Duodenal mucosa (tissue), 2 donors: Measurements from ENCODE around the gene TMEM174.

Experiments
- H3K27ac ChIP-seq: one replicate; pipeline ENCODE4 v1.7.0; 2013; ENCODE audit warnings: low read depth, low read length
- H3K27me3 ChIP-seq, 2 donors: one replicate each; pipeline ENCODE4 v1.7.0; 2013; ENCODE audit warnings: low read length in 2 of 2, control low read depth in 1 of 2; ENCODE audit not compliant: insufficient read depth in 2 of 2, control insufficient read depth in 1 of 2
- H3K36me3 ChIP-seq, 2 donors: one replicate each; pipeline ENCODE4 v1.7.0; 2013; ENCODE audit warnings: low read length in 2 of 2, control low read depth in 1 of 2; ENCODE audit not compliant: insufficient read depth in 2 of 2, control insufficient read depth in 1 of 2
- H3K4me1 ChIP-seq, 2 donors: one replicate each; pipeline ENCODE4 v1.7.0; 2013; ENCODE audit warnings: low read length in 2 of 2, control low read depth in 1 of 2; ENCODE audit not compliant: insufficient read depth in 2 of 2, control insufficient read depth in 1 of 2
- H3K4me3 ChIP-seq, 2 donors: one replicate each; pipeline ENCODE4 v1.7.0; 2013; ENCODE audit warnings: low read length in 2 of 2, low read depth in 1 of 2
- H3K9ac ChIP-seq, 2 donors: one replicate each; pipeline ENCODE4 v1.7.0; 2013; ENCODE audit warnings: low read length in 2 of 2, low read depth in 1 of 2
- H3K9me3 ChIP-seq, 2 donors: one replicate each; pipeline ENCODE4 v1.7.0; 2013; ENCODE audit warnings: low read length in 2 of 2, control low read depth in 1 of 2; ENCODE audit not compliant: control insufficient read depth in 1 of 2

Gene TMEM174

DNA sequence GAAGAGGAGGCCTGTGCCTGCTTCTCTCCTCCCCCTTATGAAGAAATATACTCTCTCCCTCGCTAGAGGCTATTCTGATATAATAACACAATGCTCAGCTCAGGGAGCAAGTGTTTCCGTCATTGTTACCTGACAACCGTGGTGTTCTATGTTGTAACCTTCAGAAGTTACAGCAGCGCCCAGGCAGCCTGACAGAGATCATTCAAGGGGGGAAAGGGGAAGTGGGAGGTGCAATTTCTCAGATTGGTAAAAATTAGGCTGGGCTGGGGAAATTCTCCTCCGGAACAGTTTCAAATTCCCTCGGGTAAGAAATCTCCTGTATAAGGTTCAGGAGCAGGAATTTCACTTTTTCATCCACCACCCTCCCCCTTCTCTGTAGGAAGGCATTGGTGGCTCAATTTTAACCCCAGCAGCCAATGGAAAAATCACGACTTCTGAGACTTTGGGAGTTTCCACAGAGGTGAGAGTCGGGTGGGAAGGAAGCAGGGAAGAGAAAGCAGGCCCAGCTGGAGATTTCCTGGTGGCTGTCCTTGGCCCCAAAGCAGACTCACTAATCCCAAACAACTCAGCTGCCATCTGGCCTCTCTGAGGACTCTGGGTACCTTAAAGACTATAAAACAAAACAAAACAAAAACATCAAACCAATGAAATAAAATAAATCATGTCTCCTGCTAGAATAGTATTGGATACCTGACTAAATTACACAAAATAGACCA lies 1.3 kb downstream of the TMEM174 start:
- no peak overlapping the region for H3K4me3 ChIP-seq
- no peaks in the 10 kb centered on the region for H3K9me3 ChIP-seq
- no peaks in the 10 kb centered on the region for H3K4me1 ChIP-seq
- H3K27me3 ChIP-seq: peaks cover 0 to 5% of the 10 kb centered on the region in 2 donors
- no peak overlapping the region for H3K27ac ChIP-seq
- H3K9ac ChIP-seq: no peak overlapping the region
- no peaks in the 10 kb centered on the region for H3K36me3 ChIP-seq

DNA sequence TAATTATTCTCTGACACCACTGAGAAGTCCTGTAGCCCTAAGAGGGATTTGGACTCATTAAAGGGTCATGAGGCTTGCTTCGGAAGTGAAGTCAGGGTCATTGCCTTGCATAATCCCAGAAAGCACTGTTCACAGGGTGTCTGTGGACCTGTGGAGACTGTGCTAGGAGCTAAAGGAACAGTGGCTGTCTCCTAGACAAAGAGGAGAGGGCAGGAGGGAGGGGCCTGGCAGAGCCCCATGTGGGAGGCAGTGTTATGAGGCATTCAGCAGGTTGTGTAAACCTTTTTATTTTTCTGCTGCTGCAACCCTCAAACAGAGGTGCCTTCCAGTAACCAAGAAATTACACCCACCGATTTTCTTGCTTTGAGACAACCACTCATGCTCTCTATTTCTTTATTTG lies 3.3 kb downstream of the TMEM174 start:
- Histone ChIP-seq H3K36me3 (no peaks in the 10 kb centered on the region), H3K27me3 (peaks cover 0 to 5% of the 10 kb centered on the region in 2 donors), H3K4me1 (no peaks in the 10 kb centered on the region), H3K9ac (no peak overlapping the region), H3K9me3 (no peaks in the 10 kb centered on the region), H3K27ac (no peak overlapping the region), H3K4me3 (no peak overlapping the region)

DNA sequence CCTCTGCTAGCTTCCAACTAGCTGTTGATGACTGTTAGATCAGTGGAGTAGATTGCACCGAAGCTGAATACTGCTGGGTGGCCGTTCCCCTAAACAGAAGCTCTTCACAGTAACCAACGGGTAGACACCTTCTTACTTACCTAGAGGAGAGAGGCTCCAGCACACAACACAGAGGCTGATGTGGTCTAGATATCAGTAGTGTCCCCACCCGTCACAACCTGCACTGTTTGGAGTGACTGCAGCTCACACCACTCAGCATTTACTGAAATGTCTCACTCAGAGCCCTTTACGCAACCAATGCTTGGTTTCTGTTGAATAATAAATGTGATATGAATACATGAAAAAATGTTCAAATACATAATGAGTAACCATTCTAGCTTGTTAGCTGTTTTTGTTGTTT lies 5.3 kb downstream of the TMEM174 start:
- H3K27me3 ChIP-seq: peaks cover 0 to 5% of the 10 kb centered on the region in 2 donors
- peaks cover 0 to 13% of the 10 kb centered on the region in 2 donors for H3K4me1 ChIP-seq
- no peaks in the 10 kb centered on the region for H3K9me3 ChIP-seq
- no peak overlapping the region for H3K9ac ChIP-seq
- H3K36me3 ChIP-seq: no peaks in the 10 kb centered on the region
- H3K27ac ChIP-seq: no peak overlapping the region
- H3K4me3 ChIP-seq: no peak overlapping the region

DNA sequence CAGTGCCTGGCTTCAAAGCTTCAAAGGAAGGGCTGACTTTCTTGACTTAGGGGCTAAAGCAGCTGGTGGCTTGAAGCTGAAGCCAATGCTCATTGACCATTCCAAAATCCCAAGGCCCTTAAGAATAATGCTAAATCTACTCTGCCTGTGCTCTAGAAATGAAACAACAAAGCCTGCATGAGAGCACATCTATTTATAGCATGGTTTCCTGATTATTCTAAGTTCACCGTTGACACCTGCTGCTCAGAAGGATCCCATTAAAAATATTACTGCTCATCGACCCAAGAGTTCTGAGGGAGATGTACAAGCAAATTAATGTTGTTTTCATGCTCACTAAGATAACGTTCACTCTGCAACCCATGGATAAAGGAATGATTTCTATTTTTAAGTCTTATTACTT lies 6.7 kb downstream of the TMEM174 start:
- H3K9ac ChIP-seq: no peak overlapping the region
- H3K4me3 ChIP-seq: no peak overlapping the region
- H3K4me1 ChIP-seq: peaks cover 6 to 20% of the 10 kb centered on the region in 2 donors
- no peaks in the 10 kb centered on the region for H3K36me3 ChIP-seq
- peaks cover 0 to 5% of the 10 kb centered on the region in 2 donors for H3K27me3 ChIP-seq
- no peak overlapping the region for H3K27ac ChIP-seq
- peaks cover 0 to 3% of the 10 kb centered on the region in 2 donors for H3K9me3 ChIP-seq

DNA sequence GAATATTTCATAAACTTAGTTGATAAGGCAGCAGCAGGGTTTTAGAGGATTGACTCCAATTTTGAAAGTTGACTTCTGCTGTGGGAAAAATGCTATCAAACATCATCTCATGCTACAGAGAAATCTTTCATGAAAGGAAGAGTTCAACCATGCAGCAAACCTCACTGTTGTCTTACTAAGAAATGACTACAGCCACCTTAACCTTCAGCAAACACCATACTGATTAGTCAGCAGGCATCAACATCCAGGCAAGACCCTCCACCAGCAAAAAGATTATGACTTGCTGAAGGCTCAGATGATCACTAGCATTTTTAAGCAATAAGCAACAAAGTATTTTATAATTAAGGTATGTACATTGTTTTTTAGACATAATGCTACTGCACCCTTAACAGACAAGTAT lies 7.6 kb downstream of the TMEM174 start:
- Histone ChIP-seq H3K27me3 (peaks cover 0 to 5% of the 10 kb centered on the region in 2 donors), H3K27ac (no peak overlapping the region), H3K36me3 (no peaks in the 10 kb centered on the region), H3K4me3 (no peak overlapping the region), H3K4me1 (peaks cover 6 to 20% of the 10 kb centered on the region in 2 donors), H3K9me3 (peaks cover 0 to 3% of the 10 kb centered on the region in 2 donors), H3K9ac (no peak overlapping the region)

DNA sequence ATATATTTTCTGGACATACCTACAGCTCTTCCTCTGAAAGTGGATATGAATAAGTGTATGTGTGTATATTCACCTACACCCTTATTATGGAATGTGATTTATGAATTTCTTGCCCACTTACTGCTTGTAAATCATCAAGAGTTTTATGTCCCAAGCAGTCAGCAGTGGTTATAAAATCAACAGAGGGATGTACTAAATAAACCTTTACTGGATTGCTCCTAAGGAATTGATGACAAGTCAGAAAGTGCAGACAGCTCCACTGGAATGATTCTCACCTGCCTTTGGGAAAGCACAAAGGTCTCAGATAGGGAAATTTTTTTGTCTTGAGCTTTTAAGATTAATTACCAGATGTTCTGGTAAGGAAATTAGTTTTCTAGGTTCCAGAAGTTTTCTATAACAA lies 9.3 kb downstream of the TMEM174 start:
- Histone ChIP-seq H3K9ac (no peak overlapping the region), H3K4me1 (peaks cover 6 to 20% of the 10 kb centered on the region in 2 donors), H3K27me3 (peaks cover 0 to 5% of the 10 kb centered on the region in 2 donors), H3K27ac (no peak overlapping the region), H3K9me3 (peaks cover 0 to 3% of the 10 kb centered on the region in 2 donors), H3K36me3 (no peaks in the 10 kb centered on the region), H3K4me3 (no peak overlapping the region)

DNA sequence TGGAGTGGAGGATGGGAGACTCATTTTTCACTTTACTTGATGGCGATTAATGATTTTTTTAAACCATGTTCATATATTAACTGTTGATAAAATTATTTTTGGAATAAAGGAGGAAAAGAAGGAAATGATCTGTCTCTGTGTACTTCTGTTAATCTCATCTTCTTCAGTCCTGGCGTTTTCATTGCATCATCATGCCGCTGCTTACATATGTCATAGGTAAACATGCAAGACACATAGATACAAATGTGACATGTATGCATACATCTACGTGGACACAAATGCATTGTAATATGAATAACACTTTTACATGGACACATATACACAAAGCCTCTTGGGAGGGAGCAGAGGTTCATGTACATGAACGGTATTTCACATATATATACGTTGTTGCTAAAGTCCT lies 10.0 kb downstream of the TMEM174 start:
- Histone ChIP-seq H3K27ac (no peak overlapping the region), H3K4me3 (peak overlapping the region in 1 of 2 donors; percentile 46), H3K27me3 (peaks cover 0 to 5% of the 10 kb centered on the region in 2 donors), H3K9ac (no peak overlapping the region), H3K9me3 (peaks cover 0 to 3% of the 10 kb centered on the region in 2 donors), H3K36me3 (no peaks in the 10 kb centered on the region), H3K4me1 (peaks cover 6 to 20% of the 10 kb centered on the region in 2 donors)

DNA sequence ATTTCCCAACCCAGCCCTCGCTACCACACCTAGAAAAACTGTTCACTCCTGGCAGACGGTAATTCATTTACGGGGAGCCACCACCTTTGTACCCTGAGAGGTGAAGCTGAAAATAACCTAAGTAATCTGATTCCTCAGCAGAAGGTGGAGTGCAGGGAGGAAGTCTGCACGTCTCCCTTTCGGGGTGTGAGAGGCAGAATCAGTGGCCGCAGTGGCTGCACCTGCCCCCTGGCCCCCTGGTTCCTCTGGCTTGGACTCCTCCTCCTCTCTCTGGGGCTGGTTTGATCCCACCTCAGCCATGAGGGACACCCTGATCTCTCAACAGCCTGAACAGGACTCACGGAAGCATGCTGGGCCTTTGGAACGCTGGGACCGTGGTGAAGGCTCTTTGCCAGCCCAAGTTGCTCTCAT lies 10.5 kb downstream of the TMEM174 start:
- Histone ChIP-seq H3K4me3 (peak overlapping the region; percentile 40 to 66), H3K4me1 (peaks cover 6 to 20% of the 10 kb centered on the region in 2 donors), H3K27ac (peak overlapping the region; percentile 83), H3K27me3 (peaks cover 0 to 5% of the 10 kb centered on the region in 2 donors), H3K36me3 (no peaks in the 10 kb centered on the region), H3K9me3 (peaks cover 0 to 3% of the 10 kb centered on the region in 2 donors), H3K9ac (peak overlapping the region; percentile 56 to 64)

DNA sequence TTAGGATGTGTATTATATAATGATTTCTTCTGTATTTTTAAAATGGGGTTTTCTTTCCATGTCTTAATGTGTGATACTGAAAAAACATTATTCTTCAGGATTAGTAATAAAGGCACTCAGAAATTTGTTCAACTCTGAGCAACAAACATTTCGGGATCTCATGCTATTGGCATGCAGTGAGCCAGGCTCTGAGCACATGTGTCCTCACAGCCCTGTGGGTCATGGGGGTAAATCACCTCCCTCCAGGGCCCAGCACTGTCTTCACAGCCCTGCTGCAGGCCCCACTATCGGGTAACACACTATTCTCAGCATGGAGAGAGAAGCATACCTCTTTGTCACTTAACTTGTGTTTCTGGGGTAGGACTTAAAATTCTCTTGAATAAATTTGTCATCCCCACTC lies 14.0 kb downstream of the TMEM174 start:
- Histone ChIP-seq H3K27ac (no peak overlapping the region), H3K4me3 (no peak overlapping the region), H3K36me3 (no peaks in the 10 kb centered on the region), H3K9ac (no peak overlapping the region), H3K9me3 (peaks cover 0 to 3% of the 10 kb centered on the region in 2 donors), H3K27me3 (peaks cover 0 to 5% of the 10 kb centered on the region in 2 donors), H3K4me1 (peaks cover 17 to 30% of the 10 kb centered on the region in 2 donors)

DNA sequence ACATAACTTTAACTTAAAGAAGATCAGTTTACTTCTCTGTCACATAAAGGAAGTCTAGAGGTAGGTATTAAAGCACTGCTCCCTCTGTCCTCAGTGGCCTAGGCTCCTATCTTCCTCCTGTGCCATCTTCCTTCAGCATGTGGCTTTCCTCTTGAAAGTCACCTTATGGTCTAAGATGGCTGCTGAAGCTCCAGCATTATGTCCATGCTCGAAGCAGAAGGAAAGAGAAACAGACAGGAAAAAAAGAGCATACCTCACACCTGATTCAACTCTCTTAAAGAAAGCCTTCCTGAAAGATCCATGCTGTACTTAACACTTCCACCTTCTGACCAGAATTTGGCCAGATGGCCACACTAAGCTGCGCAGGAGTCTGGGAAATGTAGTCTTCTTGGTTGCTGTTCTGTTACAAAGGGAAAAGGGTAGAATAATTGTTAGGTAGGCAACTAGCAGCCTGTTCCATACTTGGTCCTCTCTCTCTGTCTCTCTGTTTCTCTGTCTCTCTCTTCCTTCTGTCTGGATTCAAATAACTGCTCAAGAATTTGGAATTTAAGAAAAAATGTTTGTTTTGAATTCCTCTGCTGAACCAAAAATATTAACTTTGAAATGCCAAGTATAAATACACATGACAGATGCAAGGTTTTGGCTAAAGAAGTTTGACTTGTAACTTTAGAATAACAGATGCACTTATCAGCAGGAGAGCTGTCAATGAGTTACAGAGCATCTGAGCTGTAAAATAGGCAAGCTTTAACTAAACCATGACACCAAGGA lies 16.0 kb downstream of the TMEM174 start:
- Histone ChIP-seq H3K4me3 (no peak overlapping the region), H3K27me3 (peaks cover 0 to under 1% of the 10 kb centered on the region in 2 donors), H3K27ac (no peak overlapping the region), H3K36me3 (no peaks in the 10 kb centered on the region), H3K4me1 (peaks cover 12 to 16% of the 10 kb centered on the region in 2 donors), H3K9me3 (peaks cover 0 to 3% of the 10 kb centered on the region in 2 donors), H3K9ac (no peak overlapping the region)
